Fibroblast of mammary gland (primary cell): ENCODE results near the gene H19.

Experiments used
- DNase-seq: peaks from one replicate; pipeline ENCODE4 v3.0.0-alpha.2; 2010; ENCODE audit warnings: low read depth
- H3K4me3 ChIP-seq: 2 replicates; pipeline ENCODE4 v1.5.1; 2011; ENCODE audit warnings: low read depth, mild to moderate bottlenecking, low read length, moderate library complexity; ENCODE audit not compliant: control insufficient read depth
- CTCF ChIP-seq: conservative IDR thresholded peaks from 2 replicates; pipeline ENCODE4 v1.5.1; 2011; ENCODE audit warnings: low read depth, low read length, inconsistent platforms; ENCODE audit not compliant: control insufficient read depth, insufficient read depth

The H19 gene

GRCh38 chr11:1988667-1989317 lies 8.8 kb downstream of the H19 start:
- DNase-seq, result no peak
- no peak overlapping the region for H3K4me3 ChIP-seq
- no peak for TF ChIP-seq CTCF

- no peak for DNase-seq
- no peak for TF ChIP-seq CTCF
- H3K4me3 ChIP-seq, result no peak overlapping the region
These were observed 9.5 kb downstream of the H19 start for GRCh38 chr11:1988174-1988573.

GRCh38 chr11:1987024-1987423 lies 10.6 kb downstream of the H19 start:
- TF ChIP-seq CTCF, result no peak
- DNase-seq, result no peak
- H3K4me3 ChIP-seq, result no peak overlapping the region

- H3K4me3 ChIP-seq, result no peak overlapping the region
- DNase-seq, result no peak
- no peak for TF ChIP-seq CTCF
These were observed 14.1 kb downstream of the H19 start for GRCh38 chr11:1983601-1983961.

GRCh38 chr11:1982873-1983600 lies 14.6 kb downstream of the H19 start:
- DNase-seq, result no peak

GRCh38 chr11:1979607-1980006 lies 18.0 kb downstream of the H19 start:
- H3K4me3 ChIP-seq, result no peak overlapping the region
- TF ChIP-seq CTCF, result no peak
- DNase-seq, result no peak

More at GRCh38 chr11:1982873-1983600, 14.6 kb downstream of the H19 start:
- TF ChIP-seq CTCF, result no peak
- H3K4me3 ChIP-seq, result no peak overlapping the region
